ENCODE measurements around the gene KIF17.
"Not testable (repeated sequence)": the region's sequence is repeated elsewhere in the genome, so short reads cannot be mapped to it uniquely, and the experiment has no call there.

KIF17 gene

DNA sequence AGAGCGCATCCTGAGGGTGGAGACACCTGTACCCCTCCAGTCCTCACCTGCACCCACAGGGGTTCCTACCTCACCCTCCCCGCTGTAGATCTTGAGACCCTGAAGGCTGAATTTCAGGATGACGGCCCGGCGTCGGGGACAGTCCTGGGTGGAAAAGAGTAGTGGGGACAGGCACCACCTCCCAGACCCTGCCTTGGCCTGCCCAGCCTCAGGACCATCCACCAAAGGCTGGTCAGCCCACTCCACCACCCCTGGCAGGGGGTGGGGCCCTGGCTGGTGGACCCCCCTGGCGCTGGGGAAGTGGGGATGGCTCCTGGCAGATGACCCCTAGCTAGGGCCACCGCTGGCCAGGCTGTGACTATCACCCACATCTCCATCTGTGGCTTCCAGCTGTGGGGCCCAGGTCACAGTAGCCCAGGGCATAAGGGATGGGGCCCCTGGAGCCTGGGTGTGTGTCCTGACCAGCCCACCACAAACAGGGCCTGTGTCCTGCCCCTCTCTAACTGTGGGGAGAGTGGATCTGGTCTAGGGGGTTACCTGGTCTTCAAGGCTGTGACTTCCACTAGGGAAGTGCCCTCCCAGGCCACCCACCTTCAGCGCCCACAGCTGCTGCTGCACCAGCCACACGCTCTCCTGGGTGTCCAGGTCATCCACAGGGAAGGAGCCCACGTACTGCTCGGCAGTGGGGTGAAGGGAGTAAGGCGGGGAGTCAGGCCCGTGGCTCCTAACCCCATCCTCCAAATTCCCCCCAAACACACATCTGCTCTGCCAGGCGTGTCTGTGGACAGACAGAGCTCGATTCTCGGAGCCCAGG lies 9.3 kb upstream of the KIF17 start:
- DNase-seq: no peak

- DNase-seq: no peak
These were observed 8.5 kb upstream of the KIF17 start for GRCh38 chr1:20726118-20726911.

DNA sequence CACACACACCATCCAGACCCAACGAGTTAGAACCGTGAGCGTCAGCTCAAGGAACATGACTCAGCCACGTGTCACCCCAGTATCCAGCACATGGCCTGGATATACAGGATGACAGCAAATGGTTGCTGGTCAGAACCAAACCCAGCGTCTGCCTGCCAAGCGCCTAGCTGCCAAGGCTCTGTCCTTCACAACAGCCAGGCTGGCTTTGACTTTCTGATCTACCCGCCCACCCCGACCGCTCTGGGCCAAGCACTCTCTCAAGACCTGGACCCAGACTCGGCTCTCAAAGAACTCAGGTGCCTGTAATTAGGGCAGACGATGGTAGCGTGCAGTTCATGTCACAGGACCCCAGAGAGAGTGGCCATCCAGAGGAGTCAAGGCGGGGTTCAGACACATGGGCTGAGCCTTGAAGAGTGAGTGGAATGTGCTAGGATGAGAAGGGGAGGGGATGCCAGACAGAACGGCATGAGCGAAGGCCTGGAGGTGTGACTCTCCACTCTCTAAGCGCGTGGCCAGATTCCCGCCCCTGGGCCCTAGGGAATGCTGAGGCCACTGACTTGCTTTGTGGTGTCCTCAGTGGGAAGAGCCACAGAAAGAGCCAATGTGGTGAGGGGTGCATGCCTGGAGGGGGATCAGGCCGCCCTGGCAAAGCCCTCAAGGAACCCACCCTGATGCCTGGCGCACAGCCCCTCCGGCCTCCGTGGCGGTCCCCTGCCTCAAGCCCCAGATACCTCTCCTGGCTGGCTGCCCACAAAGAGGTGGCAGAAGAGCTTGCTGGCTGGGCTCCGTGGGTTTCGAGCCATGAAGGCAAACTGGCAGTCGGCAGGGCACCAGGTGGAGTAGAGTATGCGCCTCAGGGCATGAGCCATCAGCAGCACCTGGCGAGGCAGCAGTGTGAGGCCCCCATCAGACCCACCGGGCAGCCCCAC lies 7.6 kb upstream of the KIF17 start:
- DNase-seq: no peak

- DNase-seq: no peak
These were observed 6.8 kb upstream of the KIF17 start for GRCh38 chr1:20724364-20725188.

DNA sequence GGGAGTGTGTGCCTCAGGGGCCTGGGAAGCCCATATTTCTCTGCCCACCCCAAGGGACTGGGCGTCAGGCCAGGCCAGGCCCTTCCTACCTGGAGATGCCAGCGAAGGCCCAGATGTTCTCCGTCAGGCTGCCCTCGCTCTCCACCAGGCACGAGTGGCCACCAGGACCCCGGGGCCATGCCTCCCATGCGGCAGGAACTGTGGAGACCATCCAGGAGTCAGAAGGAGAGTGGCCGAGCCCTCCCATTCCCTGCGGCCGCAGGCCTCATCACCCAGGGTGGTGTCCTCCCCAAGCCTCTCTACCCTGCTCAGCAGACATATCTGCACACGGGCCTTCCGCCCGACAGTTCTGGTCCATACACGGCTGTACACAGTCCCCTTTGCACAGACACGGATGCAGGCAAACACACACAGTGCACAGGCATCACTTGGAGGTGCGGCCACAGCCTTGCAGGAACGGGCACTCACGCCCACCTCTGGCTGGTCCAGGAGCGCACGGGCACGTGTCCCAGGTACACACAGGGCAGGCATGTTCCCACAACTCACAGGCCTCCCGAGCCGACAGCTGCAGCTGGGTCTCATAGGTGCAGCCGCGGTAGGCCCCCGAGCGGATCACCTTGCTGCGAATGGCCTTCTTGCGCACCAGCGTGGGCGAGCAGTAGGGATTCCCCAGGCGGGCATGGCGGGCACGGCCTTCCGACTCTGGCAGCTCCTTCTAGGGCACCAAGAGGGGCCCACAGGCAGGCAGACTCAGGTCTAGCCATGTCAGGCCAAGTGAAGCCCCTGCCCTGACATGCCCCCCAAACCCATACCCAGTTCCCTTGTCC lies 5.9 kb upstream of the KIF17 start:
- DNase-seq: no peak

- DNase-seq: no peak
These were observed 5.3 kb upstream of the KIF17 start for GRCh38 chr1:20723159-20723536.

GRCh38 chr1:20721117-20722061 lies 3.6 kb upstream of the KIF17 start:
- DNase-seq: no peak

- no peak for DNase-seq
These were observed 2.9 kb upstream of the KIF17 start for GRCh38 chr1:20720631-20721091.

GRCh38 chr1:20719871-20720620 lies 2.2 kb upstream of the KIF17 start:
- DNase-seq: no peak

DNA sequence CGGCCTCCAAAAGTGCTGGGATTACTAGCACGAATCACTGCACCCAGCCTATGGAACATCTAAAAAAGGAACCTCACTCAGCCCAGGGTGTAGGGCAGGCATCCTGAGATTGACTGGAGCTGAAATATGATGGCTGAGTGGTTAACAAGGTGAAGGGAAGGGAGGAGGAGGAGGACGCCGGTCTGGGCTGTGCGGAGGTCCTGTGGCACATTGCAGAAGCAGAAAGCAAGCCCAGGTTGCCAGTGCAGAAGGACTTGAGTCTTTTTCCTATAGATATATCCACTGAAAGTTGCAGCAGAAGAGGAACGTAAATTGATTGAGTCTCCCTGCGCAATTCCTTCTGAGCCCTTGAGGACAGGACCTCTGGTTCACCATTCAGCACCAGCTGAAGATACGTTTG lies 1.5 kb upstream of the KIF17 start:
- DNase-seq: no peak

DNA sequence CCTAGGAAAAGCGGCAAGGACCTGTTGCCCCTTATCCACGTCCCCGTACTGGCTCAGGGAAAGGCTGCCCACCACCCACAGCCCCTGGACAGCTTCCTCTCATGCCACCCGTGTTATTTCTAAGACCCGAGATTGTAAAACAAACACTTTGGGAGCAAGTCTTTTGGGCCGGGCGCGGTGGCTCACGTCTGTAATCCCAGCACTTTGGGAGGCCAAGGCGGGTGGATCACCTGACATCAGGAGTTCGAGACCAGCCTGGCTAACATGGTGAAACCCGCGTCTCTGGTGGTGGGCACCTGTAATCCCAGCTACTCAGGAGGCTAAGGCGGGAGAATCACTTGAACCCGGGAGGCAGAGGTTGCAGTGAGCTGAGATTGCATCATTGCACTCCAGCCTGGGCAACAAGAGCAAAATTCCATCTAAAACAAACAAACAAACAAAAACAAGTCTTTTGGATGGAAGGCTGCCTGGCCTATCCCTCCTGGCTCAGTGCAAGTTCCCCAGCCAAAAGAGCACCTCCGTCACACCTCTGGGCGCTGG lies 606 bp upstream of the KIF17 start:
- DNase-seq: not testable (repeated sequence)

DNA sequence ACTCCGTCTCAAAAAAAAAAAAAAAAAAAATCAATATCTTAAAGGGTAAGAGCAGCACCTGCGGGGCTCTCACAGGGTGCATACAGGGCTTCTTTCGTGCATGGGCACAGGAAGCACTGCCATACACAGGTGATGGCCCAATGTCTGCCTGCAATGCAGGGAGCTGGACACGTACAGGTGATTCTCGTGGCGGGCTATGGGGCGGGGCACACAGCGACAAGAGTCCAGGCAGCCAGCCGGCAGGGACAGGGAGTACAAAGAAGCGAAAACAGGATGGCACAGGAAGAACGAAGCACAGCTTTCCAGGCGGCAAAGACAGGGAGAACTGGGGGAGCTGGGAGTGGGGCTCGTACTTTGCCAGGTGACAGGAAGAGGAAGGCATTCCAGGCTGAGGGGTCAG lies 1.6 kb downstream of the KIF17 start:
- no peak for DNase-seq

DNA sequence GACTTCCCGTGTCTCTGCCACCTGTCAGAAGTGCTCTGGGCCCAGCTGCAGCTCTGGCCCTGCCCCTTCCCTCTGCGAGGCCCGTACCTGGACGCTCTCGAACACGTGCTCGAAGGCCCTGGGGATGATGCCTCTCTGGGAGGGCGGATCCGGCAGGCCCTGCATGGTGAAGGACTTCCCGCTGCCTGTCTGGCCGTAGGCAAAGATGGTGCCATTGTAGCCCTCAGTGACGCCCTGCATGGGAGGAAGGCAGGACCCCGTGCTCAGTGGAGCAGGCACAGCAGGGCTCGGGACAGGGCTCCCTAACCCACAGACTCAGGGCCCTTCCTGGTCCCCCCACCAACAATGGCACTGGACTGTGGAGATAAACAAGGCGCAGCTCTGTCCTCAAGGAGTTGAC lies 2.4 kb downstream of the KIF17 start:
- DNase-seq: no peak

GRCh38 chr1:20713440-20713839 lies 4.4 kb downstream of the KIF17 start:
- DNase-seq: no peak

DNA sequence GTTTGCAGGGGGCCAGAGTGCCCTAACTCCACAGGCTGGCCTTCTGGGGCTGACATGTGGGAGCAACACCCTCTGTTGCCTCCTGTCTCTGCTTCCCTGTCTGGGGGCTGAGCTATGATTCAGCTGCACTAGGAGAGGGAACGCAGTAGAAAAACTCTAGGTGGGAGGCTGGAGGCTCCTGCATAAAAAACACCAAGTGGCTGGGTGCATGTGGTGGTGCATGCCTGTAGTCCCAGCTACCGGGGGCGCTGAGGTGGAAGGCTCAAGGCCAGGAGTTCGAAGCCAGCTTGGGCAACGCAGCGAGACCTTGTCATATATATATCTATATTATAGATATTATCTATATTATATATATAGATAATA lies 5.6 kb downstream of the KIF17 start:
- no peak for DNase-seq

DNA sequence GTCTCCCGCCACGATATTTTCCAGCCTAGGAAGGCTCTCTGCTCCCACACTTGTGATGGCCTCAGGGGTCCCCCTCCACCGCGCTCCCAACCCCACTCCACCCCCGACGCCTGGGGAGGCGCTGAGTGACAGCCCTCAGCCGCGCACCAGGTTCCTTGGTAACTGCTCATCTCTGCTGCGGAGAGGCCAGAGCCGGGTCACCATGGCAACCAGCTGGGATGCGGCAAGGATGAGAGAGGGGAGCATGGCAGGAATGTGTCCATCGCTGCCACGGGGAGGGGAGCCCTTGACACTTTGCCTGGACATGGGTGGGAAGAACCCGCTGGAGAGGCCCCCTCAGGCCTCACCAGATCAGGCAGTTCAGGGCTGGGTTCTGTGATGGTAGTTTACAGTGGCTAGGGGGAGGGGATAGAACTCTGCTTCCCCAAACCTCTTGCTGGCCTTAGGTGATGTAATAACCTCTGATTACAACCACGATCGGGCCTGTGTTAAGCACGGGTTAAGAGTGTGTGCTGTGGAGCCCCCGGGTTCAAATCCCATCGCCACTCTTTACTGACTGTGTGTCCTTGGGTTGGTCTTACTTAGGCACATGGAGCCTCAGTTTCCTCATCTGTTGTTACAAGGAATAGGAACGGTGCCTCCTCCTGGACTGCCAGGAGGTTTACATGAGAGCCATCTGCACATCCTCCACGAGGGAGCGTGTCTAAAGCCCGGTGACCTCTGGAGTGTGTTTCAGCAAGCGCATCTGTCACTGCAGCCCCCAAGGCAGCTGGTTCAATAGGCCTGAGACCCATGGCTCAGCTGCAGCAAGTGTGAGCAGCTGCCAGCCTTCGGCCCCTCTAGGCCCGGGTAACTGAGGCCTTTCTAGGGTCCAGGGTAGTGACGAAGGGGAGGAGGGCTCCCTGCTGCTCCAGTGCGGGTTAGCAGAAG lies 6.3 kb downstream of the KIF17 start:
- no peak for DNase-seq

- DNase-seq: no peak
These were observed 7.1 kb downstream of the KIF17 start for GRCh38 chr1:20710469-20711284.

Data from activated CD4-positive, alpha-beta T cell treated with anti-CD3 and anti-CD28 coated beads for 48 hours (primary cell).